Left ventricle myocardium inferior (tissue), 1 donor: Measurements from ENCODE around the gene KLHL29. TPM values are rescaled to one million over a fixed set of nuclear protein-coding genes. Genes with fewer than 3 reads are reported as not detected.

Experiments
- DNase-seq: peaks from one replicate; pipeline ENCODE4 v3.0.0-alpha.2; 2020
- H3K27ac ChIP-seq: fragments of 200-600 bp; replicated peaks from 2 replicates; pipeline ENCODE4 v1.8.0; 2021
- H3K27me3 ChIP-seq: fragments of 200-600 bp; 2 replicates; pipeline ENCODE4 v1.8.0; 2021; ENCODE audit warnings: low read depth
- H3K36me3 ChIP-seq: fragments of 200-600 bp; 2 replicates; pipeline ENCODE4 v1.8.0; 2021
- H3K4me1 ChIP-seq: fragments of 200-600 bp; 2 replicates; pipeline ENCODE4 v1.8.0; 2021
- H3K4me3 ChIP-seq: fragments of 200-600 bp; 2 replicates; pipeline ENCODE4 v1.8.0; 2021; ENCODE audit warnings: mild to moderate bottlenecking, moderate library complexity
- H3K9me3 ChIP-seq: fragments of 200-600 bp; replicated peaks from 2 replicates; pipeline ENCODE4 v1.8.0; 2021
- intact Hi-C: fragments of 100-400 bp; cut with micrococcal nuclease; formaldehyde crosslinking; loops from one replicate; pipeline ENCODE4 v1.11.0; 2022
- total RNA-seq: library from RNA; stranded (reverse); fragmentation: NEBNext Ultra II Directional; extraction: Animal tissue kit (Norgen Biotek cat#: 25700); gene quantifications from one replicate; pipeline ENCODE4 v1.2.1, GENCODE V29; 2021
- TF ChIP-seq, protein P1 (sequence below): fragments of 200-600 bp; IDR thresholded peaks from 2 replicates; pipeline ENCODE4 v1.8.0; 2021; ENCODE audit warnings: antibody characterized with exemption, mild to moderate bottlenecking, borderline replicate concordance
- donor health status: DM: no; HTN: yes; CAD: no; lungs with severe emphysema.

KLHL29 gene
- total RNA-seq, 1 donor from 2014 or later = 1.1 TPM

DNA sequence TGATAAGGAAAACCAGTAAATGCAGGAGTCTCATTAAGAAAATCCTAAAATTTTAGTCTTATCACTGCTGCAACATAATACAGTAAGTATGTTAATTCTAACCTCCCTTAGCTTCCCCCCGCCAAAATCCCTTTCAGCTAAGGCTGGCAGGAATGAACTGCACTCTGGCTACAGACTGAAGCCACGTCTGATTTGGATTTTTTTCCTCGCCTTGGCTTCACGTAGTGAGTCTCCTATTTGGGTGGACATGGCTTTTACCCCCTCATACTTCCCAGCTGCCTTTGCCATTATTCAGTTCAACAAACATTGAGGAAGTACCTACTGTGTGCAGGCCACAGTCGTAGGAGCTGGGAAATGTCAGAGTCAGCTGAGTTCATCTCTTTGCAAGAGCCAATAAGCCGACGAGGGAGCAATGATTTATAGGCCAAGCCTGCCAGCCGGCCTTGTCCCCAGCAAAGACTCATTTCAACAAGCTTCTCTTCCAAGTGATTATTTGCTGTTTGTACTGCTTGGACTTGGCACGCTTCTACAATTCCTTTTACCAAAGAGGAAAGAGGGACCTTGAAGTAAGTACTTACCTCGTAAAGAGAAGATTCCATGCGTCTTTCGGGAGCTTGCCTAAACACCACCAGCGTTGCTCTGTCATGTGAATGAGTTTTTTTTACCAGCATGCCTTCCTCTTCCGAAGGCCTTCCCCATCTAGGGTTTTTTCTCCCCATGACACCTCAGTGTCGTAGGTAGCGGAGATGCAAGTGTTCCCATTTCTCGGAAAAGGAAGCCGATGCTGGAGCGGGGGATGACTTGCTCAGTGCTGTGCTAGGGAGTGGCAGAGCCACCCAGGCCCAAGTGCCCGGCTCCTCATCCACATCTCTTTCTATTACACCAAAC is 138.6 kb downstream of the KLHL29 start:
- TF ChIP-seq, protein P1, sequence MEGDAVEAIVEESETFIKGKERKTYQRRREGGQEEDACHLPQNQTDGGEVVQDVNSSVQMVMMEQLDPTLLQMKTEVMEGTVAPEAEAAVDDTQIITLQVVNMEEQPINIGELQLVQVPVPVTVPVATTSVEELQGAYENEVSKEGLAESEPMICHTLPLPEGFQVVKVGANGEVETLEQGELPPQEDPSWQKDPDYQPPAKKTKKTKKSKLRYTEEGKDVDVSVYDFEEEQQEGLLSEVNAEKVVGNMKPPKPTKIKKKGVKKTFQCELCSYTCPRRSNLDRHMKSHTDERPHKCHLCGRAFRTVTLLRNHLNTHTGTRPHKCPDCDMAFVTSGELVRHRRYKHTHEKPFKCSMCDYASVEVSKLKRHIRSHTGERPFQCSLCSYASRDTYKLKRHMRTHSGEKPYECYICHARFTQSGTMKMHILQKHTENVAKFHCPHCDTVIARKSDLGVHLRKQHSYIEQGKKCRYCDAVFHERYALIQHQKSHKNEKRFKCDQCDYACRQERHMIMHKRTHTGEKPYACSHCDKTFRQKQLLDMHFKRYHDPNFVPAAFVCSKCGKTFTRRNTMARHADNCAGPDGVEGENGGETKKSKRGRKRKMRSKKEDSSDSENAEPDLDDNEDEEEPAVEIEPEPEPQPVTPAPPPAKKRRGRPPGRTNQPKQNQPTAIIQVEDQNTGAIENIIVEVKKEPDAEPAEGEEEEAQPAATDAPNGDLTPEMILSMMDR = no peak
- peak overlapping the region; percentile 26 for H3K27ac ChIP-seq
- intact Hi-C loops = no loop called here
- no peak overlapping the region for H3K4me3 ChIP-seq
- no peaks in the 10 kb centered on the region for H3K36me3 ChIP-seq
- peaks cover 47% of the 10 kb centered on the region for H3K27me3 ChIP-seq
- no peaks in the 10 kb centered on the region for H3K9me3 ChIP-seq
- peaks cover 26% of the 10 kb centered on the region for H3K4me1 ChIP-seq
- no peak for DNase-seq

DNA sequence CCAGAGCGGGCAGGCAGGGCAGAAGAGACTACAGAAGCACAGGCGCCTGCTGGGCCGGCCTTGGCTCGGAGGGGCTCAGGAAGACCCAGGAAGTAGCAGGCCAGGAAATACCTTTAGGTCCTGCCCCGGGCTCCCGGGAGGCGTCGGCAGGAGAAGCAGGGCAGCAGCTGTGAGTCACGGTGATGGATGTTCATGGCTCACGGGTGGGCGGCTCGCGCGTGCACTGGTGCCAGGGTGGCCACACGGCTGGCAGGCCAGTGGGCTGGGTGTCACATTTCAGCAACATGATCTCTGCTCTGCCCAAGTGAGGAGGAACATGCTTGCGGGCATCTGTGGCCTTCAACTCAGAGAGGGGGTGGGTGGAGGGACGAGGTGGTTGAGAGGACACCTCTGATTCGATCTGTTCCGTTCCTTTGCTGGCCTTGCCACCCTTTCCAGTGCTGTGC is 139.3 kb downstream of the KLHL29 start:
- intact Hi-C loops = no loop called here
- Histone ChIP-seq H3K4me1 (peaks cover 24% of the 10 kb centered on the region), H3K4me3 (no peak overlapping the region), H3K27me3 (peaks cover 48% of the 10 kb centered on the region), H3K27ac (peak overlapping the region; percentile 26), H3K36me3 (no peaks in the 10 kb centered on the region), H3K9me3 (no peaks in the 10 kb centered on the region)
- TF ChIP-seq, protein P1 = no peak
- no peak for DNase-seq

- intact Hi-C loops = no loop called here
- H3K27ac ChIP-seq = peak overlapping the region; percentile 26
- no peaks in the 10 kb centered on the region for H3K36me3 ChIP-seq
- DNase-seq = no peak
- TF ChIP-seq, protein P1 = no peak
- peaks cover 24% of the 10 kb centered on the region for H3K4me1 ChIP-seq
- H3K4me3 ChIP-seq = no peak overlapping the region
- H3K9me3 ChIP-seq = no peaks in the 10 kb centered on the region
- H3K27me3 ChIP-seq = peaks cover 45% of the 10 kb centered on the region
These were observed 140.3 kb downstream of the KLHL29 start for GRCh38 chr2:23525137-23525765.

- no peak for DNase-seq
These were observed 141.1 kb downstream of the KLHL29 start for GRCh38 chr2:23526114-23526513.

More at GRCh38 chr2:23526114-23526513, 141.1 kb downstream of the KLHL29 start:
- Histone ChIP-seq H3K27me3 (peaks cover 37% of the 10 kb centered on the region), H3K27ac (no peak overlapping the region), H3K4me1 (peaks cover 24% of the 10 kb centered on the region), H3K9me3 (no peaks in the 10 kb centered on the region), H3K36me3 (no peaks in the 10 kb centered on the region), H3K4me3 (no peak overlapping the region)
- intact Hi-C loops = no loop called here
- TF ChIP-seq, protein P1 = no peak
